Endodermal cell (in vitro differentiated cells): ENCODE data around the gene SKP2. TPM values are rescaled to one million over a fixed set of nuclear protein-coding genes. Genes with fewer than 3 reads are reported as not detected.

Source experiments
- DNase-seq: peaks from one replicate; pipeline ENCODE4 v3.0.0-alpha.2; 2017
- H3K27ac ChIP-seq: 2 replicates; pipeline ENCODE4 v1.5.1; 2013; ENCODE audit warnings: mild to moderate bottlenecking, low read depth, low read length, moderate library complexity
- H3K27me3 ChIP-seq: 2 replicates; pipeline ENCODE4 v1.6.1; 2013; ENCODE audit warnings: mild to moderate bottlenecking, low read length, moderate library complexity; ENCODE audit not compliant: insufficient read depth, control insufficient read depth, poor library complexity, severe bottlenecking
- H3K36me3 ChIP-seq: 2 replicates; pipeline ENCODE4 v1.7.0; 2013; ENCODE audit warnings: mild to moderate bottlenecking, low read length, moderate library complexity; ENCODE audit not compliant: control insufficient read depth, insufficient read depth
- H3K4me1 ChIP-seq: one replicate; pipeline ENCODE4 v1.7.0; 2013; ENCODE audit warnings: low read length; ENCODE audit not compliant: control insufficient read depth, insufficient read depth
- H3K4me3 ChIP-seq: 2 replicates; pipeline ENCODE4 v1.5.1; 2013; ENCODE audit warnings: mild to moderate bottlenecking, low read length, moderate library complexity
- H3K9ac ChIP-seq: 2 replicates; pipeline ENCODE4 v1.6.1; 2013; ENCODE audit warnings: mild to moderate bottlenecking, low read length, moderate library complexity; ENCODE audit not compliant: poor library complexity, severe bottlenecking; ENCODE audit errors: extremely low read depth
- H3K9me3 ChIP-seq: 2 replicates; pipeline ENCODE4 v1.6.1; 2013; ENCODE audit warnings: mild to moderate bottlenecking, low read length, moderate library complexity; ENCODE audit not compliant: control insufficient read depth
- H3K27ac Mint-ChIP-seq: 2 replicates; pipeline ENCODE4 v1.8.0; 2020; ENCODE audit warnings: mixed read lengths
- H3K27me3 Mint-ChIP-seq: 2 replicates; pipeline ENCODE4 v1.8.0; 2021; ENCODE audit warnings: mild to moderate bottlenecking, mixed read lengths; ENCODE audit not compliant: insufficient read depth
- H3K36me3 Mint-ChIP-seq: 2 replicates; pipeline ENCODE4 v1.8.0; 2020; ENCODE audit warnings: low read depth, mixed read lengths
- H3K4me1 Mint-ChIP-seq: 2 replicates; pipeline ENCODE4 v1.8.0; 2020; ENCODE audit warnings: mixed read lengths
- H3K4me3 Mint-ChIP-seq: 2 replicates; pipeline ENCODE4 v1.8.0; 2020; ENCODE audit warnings: mild to moderate bottlenecking, moderate library complexity, mixed read lengths
- H3K9me3 Mint-ChIP-seq: 2 replicates; pipeline ENCODE4 v1.8.0; 2020; ENCODE audit warnings: mild to moderate bottlenecking, mixed read lengths
- WGBS, 2 experiments: methylation state at CpG; one replicate each; pipeline versions ENCODE4 v1.1.5 to v1.1.7; 2013; ENCODE audit warnings: missing lambda C conversion rate in 2 of 2, mixed read lengths in 1 of 2; ENCODE audit not compliant: insufficient coverage in 1 of 2, insufficient read length in 1 of 2; 5-methylcytosine and 5-hydroxymethylcytosine counted together
- total RNA-seq, 2 donors: library from RNA; stranded (reverse); fragmentation: NEBNext Ultra II Directional in 1 of 2; extraction: Animal tissue kit (Norgen Biotek cat#: 25700) in 1 of 2; gene quantifications; 2 replicates in 1 of 2; 3 replicates in 1 of 2; pipeline ENCODE4 v1.2.1, GENCODE V29; 2021
- TF ChIP-seq, protein P1 (sequence below): fragments of 200-600 bp; sonication (generic); conservative IDR thresholded peaks from 2 replicates; pipeline ENCODE4 v1.5.0; 2021; ENCODE audit warnings: antibody characterized with exemption, mild to moderate bottlenecking

Gene SKP2
- total RNA-seq, 2 donors from 2014 or later, result 82.2 to 91.1 TPM

DNA sequence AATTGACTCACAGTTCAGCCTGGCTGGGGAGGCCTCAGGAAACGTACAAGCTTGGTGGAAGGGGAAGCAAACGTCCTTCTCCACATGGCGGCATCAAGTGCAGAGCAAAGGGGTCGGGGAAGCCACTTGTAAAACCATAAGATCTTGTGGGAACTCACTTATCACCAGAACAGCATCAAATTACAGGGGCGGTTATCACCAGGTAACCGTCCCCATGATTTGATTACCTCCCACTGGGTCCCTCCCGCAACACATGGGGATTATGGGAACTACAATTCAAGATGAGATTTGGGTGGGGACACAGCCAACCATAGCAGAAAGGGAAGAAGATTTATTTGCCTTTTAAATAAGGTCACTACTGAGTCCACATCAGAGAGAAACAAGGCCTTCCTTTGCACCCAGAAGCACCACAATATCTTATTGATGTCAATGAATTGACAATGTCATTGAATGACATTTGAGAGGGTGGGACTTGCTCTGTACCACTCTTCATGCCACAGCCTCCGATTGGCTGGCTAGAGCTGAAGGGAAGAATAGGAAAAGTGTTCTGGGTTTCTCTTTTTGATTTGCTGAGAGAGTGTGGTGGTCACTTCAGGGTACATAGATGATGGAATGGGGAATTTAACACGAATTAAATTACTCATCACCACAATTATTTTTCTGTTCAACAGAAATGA lies 11.0 kb downstream of the SKP2 start:
- H3K4me3 ChIP-seq, result no peak overlapping the region
- no peak overlapping the region for H3K9ac ChIP-seq
- DNase-seq, result no peak
- no peak overlapping the region for H3K27ac Mint-ChIP-seq
- H3K9me3 Mint-ChIP-seq, result no peaks in the 10 kb centered on the region
- H3K4me3 Mint-ChIP-seq, result no peak overlapping the region
- H3K4me1 ChIP-seq, result peaks cover 3% of the 10 kb centered on the region
- H3K27me3 ChIP-seq, result no peaks in the 10 kb centered on the region
- 93% methylated on average over 5 to 8 of the region's 9 CpGs for WGBS, 2 experiments
- peaks cover 100% of the 10 kb centered on the region for H3K36me3 ChIP-seq
- no peak overlapping the region for H3K27ac ChIP-seq
- peaks cover 9% of the 10 kb centered on the region for H3K4me1 Mint-ChIP-seq
- TF ChIP-seq, protein P1, sequence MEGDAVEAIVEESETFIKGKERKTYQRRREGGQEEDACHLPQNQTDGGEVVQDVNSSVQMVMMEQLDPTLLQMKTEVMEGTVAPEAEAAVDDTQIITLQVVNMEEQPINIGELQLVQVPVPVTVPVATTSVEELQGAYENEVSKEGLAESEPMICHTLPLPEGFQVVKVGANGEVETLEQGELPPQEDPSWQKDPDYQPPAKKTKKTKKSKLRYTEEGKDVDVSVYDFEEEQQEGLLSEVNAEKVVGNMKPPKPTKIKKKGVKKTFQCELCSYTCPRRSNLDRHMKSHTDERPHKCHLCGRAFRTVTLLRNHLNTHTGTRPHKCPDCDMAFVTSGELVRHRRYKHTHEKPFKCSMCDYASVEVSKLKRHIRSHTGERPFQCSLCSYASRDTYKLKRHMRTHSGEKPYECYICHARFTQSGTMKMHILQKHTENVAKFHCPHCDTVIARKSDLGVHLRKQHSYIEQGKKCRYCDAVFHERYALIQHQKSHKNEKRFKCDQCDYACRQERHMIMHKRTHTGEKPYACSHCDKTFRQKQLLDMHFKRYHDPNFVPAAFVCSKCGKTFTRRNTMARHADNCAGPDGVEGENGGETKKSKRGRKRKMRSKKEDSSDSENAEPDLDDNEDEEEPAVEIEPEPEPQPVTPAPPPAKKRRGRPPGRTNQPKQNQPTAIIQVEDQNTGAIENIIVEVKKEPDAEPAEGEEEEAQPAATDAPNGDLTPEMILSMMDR, result no peak
- no peaks in the 10 kb centered on the region for H3K9me3 ChIP-seq
- H3K27me3 Mint-ChIP-seq, result no peaks in the 10 kb centered on the region
- peaks cover 72% of the 10 kb centered on the region for H3K36me3 Mint-ChIP-seq

DNA sequence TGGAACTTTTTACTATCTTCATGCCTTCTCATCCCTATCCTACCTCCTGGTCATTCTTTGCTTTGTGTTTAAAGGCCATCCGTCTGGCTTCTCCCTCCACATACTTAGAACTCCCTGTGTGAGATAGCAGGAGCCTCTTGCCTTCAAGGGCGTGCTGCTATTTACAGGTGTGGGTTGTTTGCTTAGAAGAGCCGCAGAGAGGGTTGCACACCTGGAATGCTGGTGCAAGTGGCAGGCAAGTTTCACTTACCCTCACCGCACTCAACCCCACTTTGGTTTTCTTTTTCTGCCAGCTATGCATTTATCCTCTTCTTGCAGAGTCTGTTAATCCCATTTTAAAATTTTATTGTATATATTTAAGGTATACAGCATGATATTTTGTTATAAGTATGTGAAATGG lies 12.6 kb downstream of the SKP2 start:
- Histone ChIP-seq H3K4me3 (no peak overlapping the region), H3K36me3 (peaks cover 99% of the 10 kb centered on the region), H3K4me1 (no peaks in the 10 kb centered on the region), H3K27ac (no peak overlapping the region), H3K27me3 (no peaks in the 10 kb centered on the region), H3K9me3 (no peaks in the 10 kb centered on the region), H3K9ac (no peak overlapping the region)
- Mint-ChIP-seq H3K4me1 (peaks cover 3% of the 10 kb centered on the region), H3K36me3 (peaks cover 77% of the 10 kb centered on the region), H3K27ac (no peak overlapping the region), H3K27me3 (no peaks in the 10 kb centered on the region), H3K4me3 (no peak overlapping the region), H3K9me3 (no peaks in the 10 kb centered on the region)
- 92 to 95% methylated on average over 4 of the region's 4 CpGs for WGBS, 2 experiments
- no peak for DNase-seq
- TF ChIP-seq, protein P1, result no peak

DNA sequence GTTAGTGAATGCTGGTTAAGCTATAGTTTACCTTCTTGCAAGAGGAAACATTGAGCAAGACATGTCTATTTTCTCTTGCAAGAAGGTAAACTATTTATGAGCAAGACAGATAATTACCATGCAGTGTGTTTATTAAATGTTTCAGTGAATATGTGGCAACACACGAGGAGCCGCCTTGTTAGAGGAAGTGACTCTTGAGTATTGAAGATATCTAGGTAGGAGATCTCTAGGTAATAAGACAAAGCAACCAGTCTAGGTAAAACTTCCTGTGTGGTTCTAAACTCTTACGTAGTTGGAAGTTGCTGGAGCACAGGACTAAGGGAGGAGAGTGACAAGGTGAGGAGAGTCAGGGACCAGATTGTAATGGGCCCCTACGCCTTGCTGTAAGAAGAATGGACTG lies 16.8 kb downstream of the SKP2 start:
- no peak overlapping the region for H3K4me3 ChIP-seq
- H3K4me1 ChIP-seq, result no peaks in the 10 kb centered on the region
- no peak overlapping the region for H3K27ac ChIP-seq
- H3K27ac Mint-ChIP-seq, result no peak overlapping the region
- WGBS, 2 experiments, result 93 to 98% methylated on average over 4 of the region's 4 CpGs
- no peaks in the 10 kb centered on the region for H3K27me3 ChIP-seq
- no peak overlapping the region for H3K4me3 Mint-ChIP-seq
- no peak overlapping the region for H3K9ac ChIP-seq
- DNase-seq, result no peak
- TF ChIP-seq, protein P1, result no peak
- H3K4me1 Mint-ChIP-seq, result no peaks in the 10 kb centered on the region
- no peaks in the 10 kb centered on the region for H3K9me3 ChIP-seq
- peaks cover 99% of the 10 kb centered on the region for H3K36me3 ChIP-seq
- H3K27me3 Mint-ChIP-seq, result no peaks in the 10 kb centered on the region
- no peaks in the 10 kb centered on the region for H3K9me3 Mint-ChIP-seq
- H3K36me3 Mint-ChIP-seq, result peaks cover 73% of the 10 kb centered on the region
